GM19240 (cell line): ENCODE data around the gene PLRG1.

ENCODE experiments used
- DNase-seq: peaks from one replicate; pipeline ENCODE4 v3.0.0; 2011; ENCODE audit warnings: low spot score; ENCODE audit not compliant: insufficient read length

PLRG1 gene

GRCh38 chr4:154574311-154574710 lies 24.1 kb upstream of the PLRG1 start:
- DNase-seq = no peak

- no peak for DNase-seq
These were observed 23.1 kb upstream of the PLRG1 start for GRCh38 chr4:154573190-154573870.

GRCh38 chr4:154569584-154569983 lies 19.4 kb upstream of the PLRG1 start:
- no peak for DNase-seq

GRCh38 chr4:154569028-154569427 lies 18.8 kb upstream of the PLRG1 start:
- no peak for DNase-seq

- DNase-seq = no peak
These were observed 16.5 kb upstream of the PLRG1 start for GRCh38 chr4:154566639-154567204.

GRCh38 chr4:154565704-154566103 lies 15.5 kb upstream of the PLRG1 start:
- no peak for DNase-seq

- no peak for DNase-seq
These were observed 14.1 kb upstream of the PLRG1 start for GRCh38 chr4:154564311-154564710.

- no peak for DNase-seq
These were observed 12.6 kb upstream of the PLRG1 start, which contains the start of gene FGB for GRCh38 chr4:154562697-154563254. Gene FGB, plus strand, starts transcription at chr4:154563011. Its CDS starts 8 bp downstream, at chr4:154563019.

GRCh38 chr4:154560824-154561231 lies 10.6 kb upstream of the PLRG1 start:
- DNase-seq = no peak

- no peak for DNase-seq
These were observed 10.2 kb upstream of the PLRG1 start for GRCh38 chr4:154560419-154560801.

GRCh38 chr4:154559494-154560418 lies 9.6 kb upstream of the PLRG1 start:
- no peak for DNase-seq

- DNase-seq = no peak
These were observed 8.9 kb upstream of the PLRG1 start for GRCh38 chr4:154559141-154559493.

- DNase-seq = no peak
These were observed 1.9 kb upstream of the PLRG1 start for GRCh38 chr4:154551872-154552686.

- no peak for DNase-seq
These were observed 4.5 kb downstream of the PLRG1 start for GRCh38 chr4:154545689-154546088.

GRCh38 chr4:154542271-154542879 lies 7.8 kb downstream of the PLRG1 start:
- DNase-seq = no peak

- DNase-seq = no peak
These were observed 15.9 kb downstream of the PLRG1 start for GRCh38 chr4:154534296-154534695.

- no peak for DNase-seq
These were observed 20.3 kb downstream of the PLRG1 start for GRCh38 chr4:154529728-154530519.

- no peak for DNase-seq
These were observed 21.3 kb downstream of the PLRG1 start for GRCh38 chr4:154528869-154529268.

- DNase-seq = no peak
These were observed 22.9 kb downstream of the PLRG1 start for GRCh38 chr4:154527308-154527707.

- DNase-seq = no peak
These were observed 24.0 kb downstream of the PLRG1 start for GRCh38 chr4:154526151-154526550.
